RPMI7951 (cell line): ENCODE results near the gene PCAT6. TPM values are rescaled to one million over a fixed set of nuclear protein-coding genes. Genes with fewer than 3 reads are reported as not detected.
"Not testable (repeated sequence)": the region's sequence is repeated elsewhere in the genome, so short reads cannot be mapped to it uniquely, and the experiment has no call there.

Experiments
- DNase-seq: peaks from one replicate; pipeline ENCODE4 v3.0.0-alpha.2; 2012; ENCODE audit warnings: low read depth
- total RNA-seq: library from RNA; depleted of rRNA; stranded (reverse); fragments of >200 nt; shearing (Covaris generic); gene quantifications from 2 replicates; pipeline ENCODE4 v1.2.3, GENCODE V29; 2014

Gene PCAT6
- total RNA-seq, 1 experiment from 2014 or later: 0.72 TPM

GRCh38 chr1:202807451-202807925 lies 3.3 kb upstream of the PCAT6 start:
- peak; percentile 28 for DNase-seq

DNA sequence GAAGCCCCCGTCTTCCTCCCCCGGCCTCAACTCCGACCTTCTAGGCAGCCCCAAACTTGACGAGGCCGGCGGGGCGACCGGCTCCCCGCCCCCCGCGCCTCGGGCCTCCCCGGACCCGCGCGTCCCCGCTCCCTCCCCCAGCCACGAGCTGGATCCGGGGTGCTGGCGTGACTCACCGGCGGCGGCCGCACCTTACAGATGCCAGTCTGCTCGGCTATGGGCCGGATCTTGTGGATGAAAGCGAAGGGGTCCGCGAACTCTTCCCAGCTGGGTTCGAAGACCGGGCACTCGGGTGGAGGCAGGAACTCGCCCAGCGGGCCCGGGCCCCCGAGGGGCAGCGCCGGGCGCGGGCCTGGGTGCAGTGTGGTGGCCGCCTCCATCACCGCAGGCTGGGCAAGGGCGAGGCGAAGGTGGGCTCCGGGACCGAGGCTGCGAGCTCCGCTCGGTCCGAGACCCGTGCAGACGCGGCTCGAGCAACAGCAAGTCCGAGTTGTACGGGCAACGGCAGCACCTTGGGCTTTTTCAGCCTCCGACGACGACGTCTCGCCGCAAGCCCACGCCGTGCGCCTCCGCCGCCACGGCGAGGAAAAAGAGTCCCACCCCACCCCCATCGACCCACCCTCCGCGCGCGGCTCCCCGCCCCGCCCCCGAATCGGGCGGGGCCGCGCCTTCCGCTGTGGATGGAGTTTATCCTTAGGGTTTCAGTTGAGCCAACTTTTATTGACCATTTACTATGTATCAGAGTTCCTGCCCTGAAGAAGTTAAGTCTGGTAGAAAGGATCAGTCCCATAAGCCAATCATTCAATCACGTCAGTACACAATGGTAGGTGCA lies 2.6 kb upstream of the PCAT6 start, which contains the start of gene KDM5B:
Gene KDM5B (minus strand): TSS at position 496 of the 832 bp plus-strand sequence. CDS start 116 bp downstream, at position 380.
- DNase-seq: peak; percentile 78

- no peak for DNase-seq
Measured at GRCh38 chr1:202809597-202810159, 1.1 kb upstream of the PCAT6 start.

- no peak for DNase-seq
Measured at GRCh38 chr1:202810193-202810614, 550 bp upstream of the PCAT6 start.

DNA sequence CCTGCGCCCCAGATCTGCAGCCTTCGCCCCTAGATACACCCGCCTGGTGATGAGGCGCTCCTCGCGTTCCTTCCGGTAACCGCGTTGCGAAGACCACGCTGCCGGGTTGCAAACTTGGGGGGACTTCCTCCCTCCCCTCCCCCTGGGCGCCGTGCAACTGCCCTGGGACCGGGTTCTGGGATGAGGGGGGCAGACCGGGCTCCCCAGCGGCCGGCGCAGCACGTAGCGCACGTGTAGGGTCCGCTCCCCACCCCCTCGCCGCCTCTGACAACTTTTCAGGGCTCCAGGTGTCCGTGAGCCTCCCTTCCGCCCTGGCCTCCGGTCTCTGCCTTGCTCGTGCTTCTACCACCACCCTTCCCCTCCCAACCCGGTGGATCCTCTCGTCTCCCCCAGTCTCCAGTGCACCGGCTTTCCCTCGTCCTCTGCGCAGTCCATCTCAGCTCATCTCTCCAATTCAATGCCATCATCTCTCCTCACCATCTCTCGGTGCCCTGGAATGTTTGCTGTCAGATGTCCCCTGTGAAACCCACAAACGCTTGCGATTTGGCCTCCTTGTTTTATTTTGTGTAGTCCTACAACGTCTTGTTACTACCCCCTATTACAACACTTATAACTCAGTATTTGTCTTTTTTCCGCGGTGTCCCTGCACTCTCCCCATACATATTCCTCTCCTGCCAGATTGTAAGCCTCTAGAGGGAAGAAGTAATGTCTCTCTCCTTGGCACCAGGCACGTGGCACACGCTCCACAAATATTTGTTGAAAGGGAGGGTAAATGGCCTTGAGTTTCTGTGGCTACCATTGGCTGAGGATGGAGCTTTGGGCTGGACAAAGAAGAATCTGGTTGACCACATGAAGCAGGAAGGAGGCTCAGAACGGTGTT lies 782 bp downstream of the PCAT6 start:
- DNase-seq: no peak

DNA sequence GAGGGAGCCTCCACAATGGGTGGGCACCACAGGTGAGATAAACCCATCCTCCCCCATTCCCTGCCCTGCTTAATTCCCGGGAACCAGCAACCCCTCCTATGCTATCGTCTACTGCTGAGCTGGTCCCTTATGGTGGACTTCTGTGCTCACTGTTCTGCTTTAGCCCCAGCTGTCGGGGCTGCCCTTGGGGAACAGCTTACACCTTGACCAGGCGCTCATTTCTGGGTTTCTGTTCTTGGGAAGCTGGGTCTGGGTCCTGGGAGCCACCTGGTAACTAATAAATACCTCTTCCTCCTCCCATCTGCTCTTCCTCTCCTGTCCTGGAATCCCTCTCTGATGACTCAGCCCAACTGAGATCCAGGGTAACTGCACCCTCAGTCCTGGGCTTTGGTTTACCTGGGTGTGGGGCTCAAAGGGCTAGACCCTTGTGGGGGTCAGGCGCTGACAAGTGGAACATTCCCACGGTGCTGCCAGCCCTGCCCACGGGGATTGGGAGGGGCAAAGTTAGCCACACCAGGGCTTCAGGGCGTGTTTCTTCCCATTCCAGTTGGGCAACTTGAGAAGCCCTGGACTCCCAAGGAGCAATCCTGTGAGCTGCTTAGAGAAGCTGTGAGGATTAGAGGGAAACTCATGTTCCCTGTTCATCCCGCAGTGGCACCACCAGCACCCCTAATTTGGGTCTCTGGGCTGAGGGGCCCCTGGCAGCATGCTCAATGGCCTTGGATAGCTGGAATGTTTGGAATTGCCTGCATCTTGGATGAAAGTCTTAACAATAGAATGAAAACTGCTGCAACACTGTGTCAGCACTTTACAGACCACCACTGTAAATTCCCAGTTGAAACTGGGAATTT lies 1.6 kb downstream of the PCAT6 start:
- DNase-seq: no peak

DNA sequence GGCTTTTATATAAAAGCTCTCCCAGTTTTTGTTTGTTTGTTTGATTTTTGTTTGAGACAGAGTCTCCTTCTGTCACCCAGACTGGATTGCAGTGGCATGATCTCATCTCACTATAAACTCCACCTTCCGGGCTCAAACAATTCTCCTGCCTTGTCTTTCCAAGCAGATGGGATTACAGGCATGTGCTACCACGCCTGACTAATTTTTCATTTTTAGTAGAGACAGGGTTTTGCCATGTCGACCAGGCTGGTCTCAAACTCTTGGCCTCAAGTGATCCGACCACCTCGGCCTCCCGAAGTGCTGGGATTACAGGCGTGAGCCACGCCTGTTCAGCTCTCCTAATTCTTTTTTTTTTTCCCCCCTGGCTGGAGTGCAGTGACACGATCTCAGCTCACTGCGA lies 4.4 kb downstream of the PCAT6 start:
- no peak for DNase-seq

DNA sequence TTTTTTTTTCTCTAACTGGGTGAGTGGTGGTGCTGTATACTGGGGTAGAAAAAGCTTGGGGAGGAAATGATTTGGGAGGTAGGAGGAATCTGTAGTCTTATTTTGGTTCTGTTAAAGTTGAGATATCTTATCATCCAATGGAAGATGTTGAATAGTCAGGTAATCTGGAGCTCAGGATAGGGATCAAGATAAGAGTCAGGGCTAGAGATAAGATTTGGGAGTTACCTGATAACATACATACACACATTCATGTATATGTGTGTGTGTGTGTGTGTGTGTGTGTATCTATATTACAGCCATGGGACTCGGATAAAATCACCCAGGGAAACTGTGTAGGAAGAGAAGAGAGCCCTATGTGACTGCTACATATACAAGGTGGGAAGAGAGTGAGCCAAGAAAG lies 8.1 kb downstream of the PCAT6 start:
- DNase-seq: no peak

- no peak for DNase-seq
Measured at GRCh38 chr1:202821467-202821866, 10.7 kb downstream of the PCAT6 start.

DNA sequence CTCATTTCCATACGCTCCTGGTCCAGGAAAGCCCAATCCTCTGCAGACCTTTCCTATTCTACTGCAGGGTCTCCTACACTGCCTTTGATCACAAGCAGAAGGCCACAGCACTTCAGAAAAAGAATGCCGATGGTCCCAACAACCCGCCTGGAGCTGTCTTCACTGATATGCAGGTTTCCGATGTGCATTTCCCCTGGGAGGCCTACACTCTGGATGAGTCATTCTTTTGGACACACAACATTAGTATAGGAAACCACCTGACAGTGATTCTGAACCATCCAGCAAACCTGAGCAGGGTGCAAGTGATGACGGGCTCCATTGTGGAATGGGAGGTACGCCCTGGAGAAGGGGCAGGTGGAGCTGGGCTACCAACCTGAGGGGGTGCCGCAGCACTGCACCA lies 15.0 kb downstream of the PCAT6 start:
- DNase-seq: no peak

GRCh38 chr1:202829223-202829622 lies 18.5 kb downstream of the PCAT6 start:
- DNase-seq: not testable (repeated sequence)

DNA sequence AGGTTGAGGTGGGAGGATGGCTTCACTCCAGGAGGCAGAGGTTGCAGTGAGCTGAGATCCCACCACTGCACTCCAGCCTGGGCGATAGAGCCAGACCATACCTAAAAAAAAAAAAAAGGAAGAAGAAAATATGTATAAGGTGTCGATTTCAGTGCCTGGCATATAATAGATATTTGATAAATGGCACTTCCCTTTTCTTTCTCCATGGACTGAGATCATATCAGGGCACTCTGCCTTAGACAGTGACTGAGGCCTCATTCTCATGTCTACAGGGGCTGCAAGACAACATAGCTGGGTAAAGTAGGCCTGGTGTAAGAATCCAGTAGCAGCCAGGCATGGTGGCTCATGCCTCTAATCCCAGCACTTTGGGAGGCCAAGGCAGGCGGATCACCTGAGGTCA lies 21.2 kb downstream of the PCAT6 start:
- no peak for DNase-seq

GRCh38 chr1:202834771-202835547 lies 24.2 kb downstream of the PCAT6 start:
- no peak for DNase-seq

DNA sequence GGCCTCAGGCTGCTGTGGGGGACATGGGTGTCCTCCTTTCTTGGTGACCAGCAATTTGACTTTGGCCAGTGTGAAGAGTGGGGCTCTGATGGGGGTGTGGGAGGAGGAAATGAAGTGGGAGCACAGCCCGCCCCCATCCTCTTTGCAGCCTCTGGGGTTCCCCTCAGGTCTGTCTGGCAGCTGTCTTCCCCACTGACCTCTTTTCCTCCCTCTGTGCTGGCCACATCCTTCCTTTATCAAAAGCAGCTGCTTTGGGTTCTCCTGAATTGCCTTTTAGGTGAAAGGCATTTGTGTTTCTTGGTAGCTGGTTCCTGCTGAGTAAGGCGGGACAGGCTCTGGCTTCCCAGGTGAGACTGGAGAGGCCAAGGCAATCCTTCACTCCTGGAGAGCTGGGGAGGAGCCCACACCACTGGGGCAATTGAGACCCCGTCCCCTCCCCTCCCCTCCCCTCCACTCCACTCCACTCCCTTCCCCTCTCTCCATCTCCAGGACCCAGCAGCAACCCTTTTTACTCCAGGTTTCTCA lies 24.9 kb downstream of the PCAT6 start:
- no peak for DNase-seq

- DNase-seq: no peak
Measured at GRCh38 chr1:202836623-202837403, 26.1 kb downstream of the PCAT6 start.

DNA sequence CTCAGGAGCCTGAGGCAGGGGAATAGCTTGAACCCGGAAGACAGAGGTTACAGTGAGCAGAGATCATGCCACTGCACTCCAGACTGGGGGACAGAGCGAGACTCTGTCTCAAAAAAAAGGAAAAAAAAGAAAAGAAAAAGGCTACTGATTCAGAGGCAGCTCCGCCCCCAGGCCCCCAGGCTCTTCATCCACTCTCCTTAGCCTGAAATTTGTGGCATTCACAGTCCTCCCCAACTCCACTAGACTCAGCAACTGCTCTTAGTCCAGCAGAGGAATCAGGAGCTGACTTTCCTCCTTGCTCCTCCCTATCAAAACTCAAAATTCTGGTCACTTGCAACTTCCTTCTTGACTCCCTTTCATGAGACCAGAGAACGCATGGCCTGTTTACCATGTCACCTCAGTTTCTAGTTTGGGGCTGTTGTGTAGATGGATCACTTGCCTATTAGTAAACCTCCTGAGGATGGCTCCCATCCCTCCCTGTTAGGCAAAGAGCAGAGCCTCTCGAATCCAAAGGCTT lies 27.1 kb downstream of the PCAT6 start:
- DNase-seq: no peak

DNA sequence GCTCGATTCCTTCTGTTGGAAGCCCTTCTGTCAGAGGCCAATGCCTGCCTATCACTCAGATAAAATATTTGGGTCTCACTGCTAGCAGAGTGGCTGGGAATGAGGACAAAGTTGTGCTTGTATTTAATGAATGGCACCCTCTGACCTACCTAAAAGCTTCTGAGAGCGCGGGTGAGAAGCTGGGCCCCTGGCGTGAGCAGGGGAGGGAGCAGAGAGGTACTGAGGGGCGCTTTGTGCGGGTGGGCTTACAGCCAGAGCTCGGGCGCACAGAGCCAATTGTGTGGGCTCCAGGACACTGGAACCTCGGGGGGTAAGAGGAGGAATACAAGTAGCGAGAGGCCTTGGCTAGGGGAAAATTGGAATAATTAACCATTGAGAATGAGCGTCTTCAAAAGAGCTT lies 32.3 kb downstream of the PCAT6 start:
- no peak for DNase-seq

DNA sequence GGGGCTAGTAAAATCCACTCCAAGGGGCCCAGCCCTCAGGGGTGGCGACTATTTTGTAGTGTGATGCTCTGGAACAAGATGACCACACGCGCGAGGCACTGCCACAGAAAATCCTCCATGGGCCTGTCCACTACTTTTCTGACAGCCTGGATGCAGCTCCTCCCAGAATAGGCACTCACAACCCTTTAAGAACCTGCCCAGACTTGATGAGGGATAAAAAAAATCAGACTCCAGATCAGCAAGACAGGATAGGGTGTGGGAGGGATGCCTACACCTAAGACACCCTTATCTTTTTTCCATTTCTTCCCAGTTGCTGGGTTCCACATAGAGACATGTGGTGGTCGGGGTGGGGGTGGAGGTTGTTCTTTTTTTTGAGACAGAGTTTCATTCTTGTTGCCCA lies 33.5 kb downstream of the PCAT6 start:
- DNase-seq: no peak

DNA sequence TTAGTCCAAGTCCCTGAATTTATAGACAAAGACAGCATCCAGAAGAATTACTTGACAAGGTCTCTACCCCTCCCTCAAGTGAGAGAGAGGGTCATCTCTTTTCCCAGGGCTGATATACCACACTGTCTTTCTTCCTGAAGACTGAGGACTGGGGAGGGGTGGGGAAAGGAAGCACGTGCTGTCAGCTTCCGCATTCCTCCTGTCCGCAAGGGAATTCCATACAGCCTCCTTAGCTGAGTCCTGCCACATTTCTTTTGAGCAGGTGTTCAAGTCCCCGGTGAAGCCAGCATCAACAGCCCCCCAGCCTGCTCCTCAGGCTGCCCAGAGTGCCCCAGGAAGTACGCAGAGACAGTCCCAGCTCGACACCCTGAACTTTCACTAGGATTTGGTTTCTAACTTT lies 34.2 kb downstream of the PCAT6 start:
- no peak for DNase-seq
